Neural progenitor cell (in vitro differentiated cells): ENCODE data around the gene RRP1.

Experiments
- CTCF ChIP-seq: fragments of 200-600 bp; sonication (generic); IDR thresholded peaks from 2 replicates; pipeline ENCODE4 v1.5.1; 2017; ENCODE audit warnings: antibody characterized with exemption, mild to moderate bottlenecking
- EZH2 ChIP-seq: fragments of 200-600 bp; sonication (generic); IDR thresholded peaks from 2 replicates; pipeline ENCODE4 v1.6.1; 2017; ENCODE audit warnings: antibody characterized with exemption, mild to moderate bottlenecking, moderate library complexity

DNA sequence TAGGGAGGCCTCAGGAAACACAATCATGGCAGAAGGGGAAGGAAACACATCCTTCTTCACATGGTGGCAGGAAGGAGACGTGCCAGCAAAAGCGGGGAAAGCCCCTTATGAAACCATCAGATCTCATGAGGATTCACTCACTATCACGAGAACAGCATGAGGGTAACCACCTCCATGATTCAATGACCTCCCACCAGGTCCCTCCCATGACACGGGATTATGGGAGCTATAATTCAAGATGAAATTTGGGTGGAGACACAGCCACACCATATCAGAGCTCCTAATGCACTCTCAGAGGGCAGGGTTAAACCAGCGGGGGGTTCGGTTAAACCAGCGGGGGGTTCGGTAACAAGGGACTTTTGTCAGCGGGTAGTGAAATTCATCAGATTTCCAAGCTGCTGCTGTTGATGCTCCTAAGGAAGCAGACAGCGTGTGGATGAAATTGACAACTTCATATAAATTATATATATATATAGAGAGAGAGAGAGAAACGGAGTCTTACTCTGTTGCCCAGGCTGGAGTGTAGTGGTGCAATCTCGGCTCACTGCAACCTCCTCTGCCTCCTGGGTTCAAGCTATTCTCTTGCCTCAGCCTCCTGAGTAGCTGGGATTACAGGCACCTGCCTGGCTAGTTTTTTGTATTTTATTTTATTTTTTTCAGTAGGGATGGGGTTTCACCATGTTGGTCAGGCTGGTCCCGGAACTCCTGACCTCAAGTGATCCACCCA is 17.5 kb upstream of the RRP1 start:
- no peak for TF ChIP-seq CTCF
- TF ChIP-seq EZH2 = no peak
